Thoracic aorta (tissue), 2 donors: ENCODE measurements around the gene HYDIN. TPM values are rescaled to one million over a fixed set of nuclear protein-coding genes. Genes with fewer than 3 reads are reported as not detected.

ENCODE experiments used
- ATAC-seq: fragments of 150-250 bp; one replicate; pipeline ENCODE4 v1.8.0; 2017; ENCODE audit warnings: low read depth; ENCODE audit not compliant: insufficient number of reproducible peaks, low FRiP score
- DNase-seq: peaks from one replicate; pipeline ENCODE4 v3.0.0-alpha.2; 2020; ENCODE audit warnings: low spot score
- H3K27ac ChIP-seq, 2 donors: fragments of 200-600 bp; sonication (generic); 1 replicate in 1 of 2; 2 replicates in 1 of 2; pipeline ENCODE4 v1.5.1; 2016; ENCODE audit warnings: mild to moderate bottlenecking in 2 of 2, moderate library complexity in 2 of 2
- H3K27me3 ChIP-seq: fragments of 200-600 bp; sonication (generic); replicated peaks from 2 replicates; pipeline ENCODE4 v1.6.0; 2016; ENCODE audit warnings: mild to moderate bottlenecking; ENCODE audit not compliant: insufficient read depth
- H3K36me3 ChIP-seq: fragments of 200-600 bp; sonication (generic); one replicate; pipeline ENCODE4 v1.5.1; 2016
- H3K4me1 ChIP-seq, 2 donors: fragments of 200-600 bp; sonication (generic); 1 replicate in 1 of 2; 2 replicates in 1 of 2; pipeline versions ENCODE4 v1.5.1 to v1.6.0; 2016; ENCODE audit warnings: low read depth in 2 of 2, mild to moderate bottlenecking in 1 of 2; ENCODE audit not compliant: control insufficient read depth in 1 of 2
- H3K4me3 ChIP-seq: fragments of 200-600 bp; sonication (generic); 2 replicates; pipeline ENCODE4 v1.5.1; 2016; ENCODE audit warnings: mild to moderate bottlenecking
- H3K9me3 ChIP-seq: fragments of 200-600 bp; sonication (generic); 2 replicates; pipeline ENCODE4 v1.5.1; 2016
- CTCF ChIP-seq: fragments of 200-600 bp; sonication (generic); IDR thresholded peaks from one replicate; pipeline ENCODE4 v1.5.1; 2019; ENCODE audit warnings: antibody characterized with exemption
- total RNA-seq, 2 donors: library from RNA; depleted of rRNA; stranded (reverse); fragments of >200 nt; gene quantifications; one replicate each; pipeline versions ENCODE4 v1.1.0 to v1.2.3, GENCODE V29; 2016

Gene HYDIN
- total RNA-seq, 2 donors from 2014 or later: 4.3 to 5.4 TPM

- no peak overlapping the region for H3K27ac ChIP-seq
- H3K4me3 ChIP-seq: no peak overlapping the region
- no peak for DNase-seq
- ATAC-seq: no peak
- no peak for TF ChIP-seq CTCF
- H3K9me3 ChIP-seq: no peaks in the 10 kb centered on the region
- peaks cover 19% of the 10 kb centered on the region for H3K36me3 ChIP-seq
- H3K27me3 ChIP-seq: no peaks in the 10 kb centered on the region
- H3K4me1 ChIP-seq: peaks cover 5 to 7% of the 10 kb centered on the region in 2 donors
These were observed 463.9 kb downstream of the HYDIN start for GRCh38 chr16:70766658-70767057.

GRCh38 chr16:70766176-70766575 is 464.3 kb downstream of the HYDIN start:
- Histone ChIP-seq H3K4me1 (peaks cover 5 to 6% of the 10 kb centered on the region in 2 donors), H3K9me3 (no peaks in the 10 kb centered on the region), H3K36me3 (peaks cover 24% of the 10 kb centered on the region), H3K27me3 (no peaks in the 10 kb centered on the region), H3K4me3 (no peak overlapping the region), H3K27ac (no peak overlapping the region)
- TF ChIP-seq CTCF: no peak
- ATAC-seq (no peak), DNase-seq (no peak)

GRCh38 chr16:70765491-70765890 is 465.0 kb downstream of the HYDIN start:
- no peak overlapping the region for H3K27ac ChIP-seq
- H3K4me1 ChIP-seq: peaks cover 0 to 5% of the 10 kb centered on the region in 2 donors
- no peaks in the 10 kb centered on the region for H3K27me3 ChIP-seq
- no peaks in the 10 kb centered on the region for H3K9me3 ChIP-seq
- no peak for TF ChIP-seq CTCF
- peaks cover 25% of the 10 kb centered on the region for H3K36me3 ChIP-seq
- no peak overlapping the region for H3K4me3 ChIP-seq
- no peak for ATAC-seq
- DNase-seq: no peak

- TF ChIP-seq CTCF: no peak
- no peak for DNase-seq
- no peaks in the 10 kb centered on the region for H3K27me3 ChIP-seq
- H3K9me3 ChIP-seq: no peaks in the 10 kb centered on the region
- H3K36me3 ChIP-seq: peaks cover 25% of the 10 kb centered on the region
- H3K4me1 ChIP-seq: peaks cover 0 to 5% of the 10 kb centered on the region in 2 donors
- no peak overlapping the region for H3K4me3 ChIP-seq
- H3K27ac ChIP-seq: no peak overlapping the region
- no peak for ATAC-seq
These were observed 465.9 kb downstream of the HYDIN start for GRCh38 chr16:70764632-70765031.

- Histone ChIP-seq H3K4me1 (peaks cover 8 to 15% of the 10 kb centered on the region in 2 donors), H3K36me3 (peaks cover 19% of the 10 kb centered on the region), H3K27me3 (no peaks in the 10 kb centered on the region), H3K9me3 (no peaks in the 10 kb centered on the region), H3K4me3 (no peak overlapping the region), H3K27ac (no peak overlapping the region)
- DNase-seq (no peak), ATAC-seq (no peak)
- no peak for TF ChIP-seq CTCF
These were observed 470.3 kb downstream of the HYDIN start for GRCh38 chr16:70760221-70760620.
